Left kidney (tissue), 2 donors: Measurements from ENCODE around the gene PRKAR1B. TPM values are rescaled to one million over a fixed set of nuclear protein-coding genes. Genes with fewer than 3 reads are reported as not detected.
A peak's percentile ranks its signal among the peaks of the same experiment; 100 is the strongest.

Source experiments
- DNase-seq: peaks from one replicate; pipeline ENCODE4 v3.0.0-alpha.2; 2013
- polyA plus RNA-seq: library from polyadenylated mRNA; unstranded; fragments of 120-200 nt; gene quantifications from one replicate; pipeline ENCODE4 v1.2.1, GENCODE V29; 2013; ENCODE audit not compliant: insufficient read length

Gene PRKAR1B
- polyA plus RNA-seq, 1 donor: 33.7 TPM

- DNase-seq: no peak
Measured at GRCh38 chr7:741850-742249, 14.8 kb upstream of the PRKAR1B start.

GRCh38 chr7:741191-741671 is 14.2 kb upstream of the PRKAR1B start:
- no peak for DNase-seq

GRCh38 chr7:739983-740942 is 13.2 kb upstream of the PRKAR1B start:
- DNase-seq: no peak

- no peak for DNase-seq
Measured at GRCh38 chr7:739455-739982, 12.4 kb upstream of the PRKAR1B start.

GRCh38 chr7:738723-739454 is 11.8 kb upstream of the PRKAR1B start:
- DNase-seq: no peak

- DNase-seq: no peak
Measured at GRCh38 chr7:738241-738640, 11.2 kb upstream of the PRKAR1B start.

- no peak for DNase-seq
Measured at GRCh38 chr7:734808-735207, 7.7 kb upstream of the PRKAR1B start.

- DNase-seq: no peak
Measured at GRCh38 chr7:734214-734613, 7.1 kb upstream of the PRKAR1B start.

- no peak for DNase-seq
Measured at GRCh38 chr7:732556-732955, 5.5 kb upstream of the PRKAR1B start.

- DNase-seq: no peak
Measured at GRCh38 chr7:732094-732541, 5.0 kb upstream of the PRKAR1B start.

GRCh38 chr7:731440-732085 is 4.5 kb upstream of the PRKAR1B start:
- no peak for DNase-seq

GRCh38 chr7:730501-731439 is 3.7 kb upstream of the PRKAR1B start:
- no peak for DNase-seq

- DNase-seq: no peak
Measured at GRCh38 chr7:729140-730000, 2.3 kb upstream of the PRKAR1B start.

GRCh38 chr7:728602-729001 is 1.5 kb upstream of the PRKAR1B start:
- no peak for DNase-seq

- no peak for DNase-seq
Measured at GRCh38 chr7:727806-728460, 852 bp upstream of the PRKAR1B start.

- no peak for DNase-seq
Measured at GRCh38 chr7:726854-727103, 302 bp downstream of the PRKAR1B start.

- peak; percentile 81 for DNase-seq
Measured at GRCh38 chr7:726084-726853, 812 bp downstream of the PRKAR1B start, which contains the start of gene DNAAF5. DNAAF5 (plus strand) TSS chr7:726699; CDS start chr7:726721, 22 bp downstream.

GRCh38 chr7:725223-726005 is 1.7 kb downstream of the PRKAR1B start:
- DNase-seq: no peak
